Measurements from ENCODE around the gene ARID2. TPM values are rescaled to one million over a fixed set of nuclear protein-coding genes. Genes with fewer than 3 reads are reported as not detected.

ARID2 gene
- polyA plus RNA-seq, 1 experiment = 18.5 TPM

GRCh38 chr12:45737638-45738037 is 8.1 kb downstream of the ARID2 start:
- H3K27me3 ChIP-seq (ENCODE audit: control insufficient read depth, insufficient read depth, low read length) = no peaks in the 10 kb centered on the region
- ChIA-PET POLR2A (no interaction called here), CTCF (no interaction called here)
- H3K27ac ChIP-seq (ENCODE audit: low read depth, low read length) = no peak overlapping the region
- peaks cover 3% of the 10 kb centered on the region; the same call in 1 of the 2 replicates for H3K9me3 ChIP-seq (ENCODE audit: control insufficient read depth, insufficient read depth, low read length)
- H3K4me3 ChIP-seq (ENCODE audit: low read depth, low read length) = no peak overlapping the region
- DNase-seq (ENCODE audit: low read depth, low spot score) = no peak
- no peak for TF ChIP-seq CTCF (IDR thresholded peaks at IDR 0.05; ENCODE audit: low read depth, low read length)

- DNase-seq (ENCODE audit: low read depth, low spot score) = no peak
- Histone ChIP-seq H3K4me3 (ENCODE audit: low read depth, low read length) (no peak overlapping the region), H3K27me3 (ENCODE audit: control insufficient read depth, insufficient read depth, low read length) (no peaks in the 10 kb centered on the region), H3K27ac (ENCODE audit: low read depth, low read length) (no peak overlapping the region), H3K9me3 (ENCODE audit: control insufficient read depth, insufficient read depth, low read length) (peaks cover 8% of the 10 kb centered on the region; the same call in 1 of the 2 replicates)
- ChIA-PET CTCF (interaction anchor here (0.5 to 8.8 kb wide), 6 partner anchors 12 to 354 kb away, joined by 3 to 71 read pairs (median 3); partner anchors contain the start of gene ARID2), POLR2A (no interaction called here)
- no peak for TF ChIP-seq CTCF (IDR thresholded peaks at IDR 0.05; ENCODE audit: low read depth, low read length)
These were observed 13.1 kb downstream of the ARID2 start for GRCh38 chr12:45742590-45742989.

- no peak overlapping the region for H3K4me3 ChIP-seq (ENCODE audit: low read depth, low read length)
- no peak for DNase-seq (ENCODE audit: low read depth, low spot score)
- peaks cover 8% of the 10 kb centered on the region; the same call in 1 of the 2 replicates for H3K9me3 ChIP-seq (ENCODE audit: control insufficient read depth, insufficient read depth, low read length)
- no peak overlapping the region for H3K27ac ChIP-seq (ENCODE audit: low read depth, low read length)
- ChIA-PET POLR2A (no interaction called here), CTCF (interaction anchor here (1.1 to 8.8 kb wide), 2 partner anchors 14 to 199 kb away, joined by 3 to 71 read pairs; partner anchors contain the start of gene ARID2)
- no peak for TF ChIP-seq CTCF (IDR thresholded peaks at IDR 0.05; ENCODE audit: low read depth, low read length)
- no peaks in the 10 kb centered on the region for H3K27me3 ChIP-seq (ENCODE audit: control insufficient read depth, insufficient read depth, low read length)
These were observed 13.7 kb downstream of the ARID2 start for GRCh38 chr12:45743247-45743646.

GRCh38 chr12:45745861-45746277 is 16.4 kb downstream of the ARID2 start:
- Histone ChIP-seq H3K9me3 (ENCODE audit: control insufficient read depth, insufficient read depth, low read length) (peaks cover 8% of the 10 kb centered on the region; the same call in 1 of the 2 replicates), H3K4me3 (ENCODE audit: low read depth, low read length) (no peak overlapping the region), H3K27me3 (ENCODE audit: control insufficient read depth, insufficient read depth, low read length) (no peaks in the 10 kb centered on the region), H3K27ac (ENCODE audit: low read depth, low read length) (no peak overlapping the region)
- peak; percentile 32 for TF ChIP-seq CTCF (IDR thresholded peaks at IDR 0.05; ENCODE audit: low read depth, low read length)
- ChIA-PET POLR2A (no interaction called here), CTCF (interaction anchor here (0.6 to 8.8 kb wide), 21 partner anchors 10 to 613 kb away, joined by 3 to 71 read pairs (median 4); no protein-coding TSS in a partner anchor)
- DNase-seq (ENCODE audit: low read depth, low spot score) = no peak

GRCh38 chr12:45756666-45757065 is 27.2 kb downstream of the ARID2 start:
- Histone ChIP-seq H3K4me3 (ENCODE audit: low read depth, low read length) (no peak overlapping the region), H3K27me3 (ENCODE audit: control insufficient read depth, insufficient read depth, low read length) (no peaks in the 10 kb centered on the region), H3K27ac (ENCODE audit: low read depth, low read length) (no peak overlapping the region), H3K9me3 (ENCODE audit: control insufficient read depth, insufficient read depth, low read length) (no peaks in the 10 kb centered on the region)
- ChIA-PET CTCF (interaction anchor here (0.6 to 3.9 kb wide), 6 partner anchors 11 to 368 kb away, joined by 3 to 44 read pairs (median 4); no protein-coding TSS in a partner anchor), POLR2A (no interaction called here)
- no peak for TF ChIP-seq CTCF (IDR thresholded peaks at IDR 0.05; ENCODE audit: low read depth, low read length)
- peak; percentile 7 for DNase-seq (ENCODE audit: low read depth, low spot score)
